GM18505 (cell line): ENCODE results near the gene NCKAP5.

Experiments
- ATAC-seq: cut with Tn5 transposase; IDR thresholded peaks from one replicate; pipeline ENCODE4 v1.9.1; 2021; ENCODE audit not compliant: unreplicated experiment
- POLR2A ChIP-seq: IDR thresholded peaks from 4 replicates; pipeline ENCODE4 v1.6.1; 2011; ENCODE audit warnings: borderline replicate concordance; ENCODE audit not compliant: insufficient read depth, insufficient read length; ENCODE audit errors: extremely low read depth

The NCKAP5 gene

DNA sequence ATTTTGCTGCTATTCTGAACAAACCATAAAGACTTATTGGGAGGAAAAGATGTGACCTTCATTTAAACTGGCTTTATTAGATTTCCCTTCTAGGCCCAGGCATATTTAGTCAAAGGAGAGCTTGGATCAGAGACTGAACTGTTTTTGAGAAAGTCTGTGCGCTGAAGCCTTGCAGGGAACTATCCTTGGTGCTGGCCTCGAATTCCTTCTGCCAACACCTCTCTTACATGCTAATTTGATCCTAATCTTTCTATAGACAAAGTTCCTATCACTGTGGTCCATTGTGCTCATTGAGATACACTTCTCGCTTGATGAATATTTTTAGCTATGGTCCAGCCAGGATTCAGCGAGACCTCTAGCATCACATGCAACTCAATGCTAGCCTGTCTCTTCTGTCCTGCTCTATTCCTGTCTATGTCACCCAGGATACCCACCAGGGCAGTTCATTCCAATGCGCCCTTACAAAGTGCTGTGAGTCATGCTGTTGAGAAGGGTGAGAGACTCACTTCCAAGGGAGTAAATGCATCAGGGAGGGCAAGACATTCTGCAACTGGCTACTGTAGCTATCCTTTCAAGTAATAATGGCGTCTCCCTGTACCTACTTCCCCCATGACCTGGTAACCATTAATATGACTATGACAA lies 541.6 kb downstream of the NCKAP5 start:
- no peak for TF ChIP-seq POLR2A
- ATAC-seq, result no peak

DNA sequence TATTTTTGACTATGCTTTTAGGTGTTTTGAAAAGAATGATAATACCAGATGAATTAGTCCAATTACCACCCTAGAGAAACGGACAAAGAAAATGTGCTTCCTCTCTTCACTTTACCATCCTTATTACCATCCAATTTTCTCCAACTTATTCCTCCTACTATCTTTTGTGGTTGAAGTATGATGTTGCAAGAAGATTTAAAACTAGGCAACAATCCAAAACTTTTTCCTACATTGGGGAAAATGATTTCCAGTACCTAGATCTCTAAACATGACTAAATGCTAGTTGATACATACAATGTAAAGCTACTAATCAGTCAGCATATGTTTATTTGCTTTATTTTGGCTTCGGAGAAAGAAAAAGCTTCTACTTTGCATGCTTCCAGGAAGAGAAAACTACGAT lies 543.3 kb downstream of the NCKAP5 start:
- no peak for TF ChIP-seq POLR2A
- no peak for ATAC-seq

GRCh38 chr2:133012847-133013734 lies 555.2 kb downstream of the NCKAP5 start:
- no peak for ATAC-seq
- no peak for TF ChIP-seq POLR2A

DNA sequence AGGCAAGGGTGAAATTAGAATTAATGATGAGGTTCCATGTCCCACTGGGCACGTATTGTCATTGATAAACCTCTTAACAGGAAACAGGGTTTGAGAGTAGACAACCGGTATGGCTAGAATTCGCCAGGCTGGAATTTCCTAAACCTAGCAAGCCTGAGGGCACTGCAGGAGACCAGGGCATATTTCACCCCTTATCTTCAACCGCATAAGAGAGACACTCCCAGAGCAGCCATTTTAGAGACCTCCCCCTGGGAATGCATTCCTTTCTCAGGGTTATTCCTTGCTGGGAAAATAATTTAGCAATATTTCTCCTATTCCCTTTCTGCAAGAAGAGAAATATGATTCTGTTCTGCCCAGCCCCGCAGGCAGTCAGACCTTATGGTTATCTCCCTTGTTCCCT lies 563.6 kb downstream of the NCKAP5 start:
- TF ChIP-seq POLR2A, result no peak
- ATAC-seq, result no peak

DNA sequence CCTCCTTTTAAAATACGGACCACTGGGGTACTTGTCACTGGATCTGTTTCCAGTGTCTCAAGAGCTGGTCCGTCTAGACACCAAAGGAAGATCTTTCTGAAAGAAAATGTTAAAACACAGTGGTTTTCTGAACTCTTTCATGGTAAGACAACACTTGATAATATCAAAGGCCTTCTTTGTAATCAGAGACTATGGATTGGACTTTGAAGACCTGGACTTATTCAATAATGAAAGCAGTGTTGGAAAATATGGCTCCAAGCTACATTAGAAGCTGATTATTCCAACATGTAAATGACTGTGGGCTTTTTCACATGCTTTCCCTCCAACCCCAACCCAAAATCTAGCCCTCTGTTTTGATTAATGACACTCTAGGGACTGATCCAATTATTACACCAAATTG lies 568.8 kb downstream of the NCKAP5 start:
- no peak for ATAC-seq
- no peak for TF ChIP-seq POLR2A

GRCh38 chr2:132998221-132998620 lies 570.0 kb downstream of the NCKAP5 start:
- no peak for ATAC-seq
- no peak for TF ChIP-seq POLR2A

GRCh38 chr2:132991471-132992045 lies 576.7 kb downstream of the NCKAP5 start:
- no peak for TF ChIP-seq POLR2A
- no peak for ATAC-seq

DNA sequence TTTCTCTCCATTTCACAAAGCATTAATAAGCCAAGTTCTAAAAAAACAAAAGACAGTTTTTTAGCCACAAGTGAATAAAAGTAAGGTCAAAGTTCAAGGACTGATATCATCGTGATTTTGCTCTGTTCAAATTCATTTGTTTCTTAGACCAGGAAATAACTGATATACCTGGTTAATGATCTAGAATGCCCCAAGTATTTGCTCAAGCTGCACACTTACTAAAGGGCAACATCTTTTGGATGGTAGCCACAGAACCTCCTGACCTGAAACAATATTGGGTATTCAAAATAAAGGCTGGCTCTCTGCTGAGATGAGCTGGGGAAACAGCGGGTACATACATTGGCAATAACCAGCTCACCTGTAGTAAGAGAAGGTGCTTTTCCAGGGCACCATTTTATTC lies 583.5 kb downstream of the NCKAP5 start:
- no peak for TF ChIP-seq POLR2A

DNA sequence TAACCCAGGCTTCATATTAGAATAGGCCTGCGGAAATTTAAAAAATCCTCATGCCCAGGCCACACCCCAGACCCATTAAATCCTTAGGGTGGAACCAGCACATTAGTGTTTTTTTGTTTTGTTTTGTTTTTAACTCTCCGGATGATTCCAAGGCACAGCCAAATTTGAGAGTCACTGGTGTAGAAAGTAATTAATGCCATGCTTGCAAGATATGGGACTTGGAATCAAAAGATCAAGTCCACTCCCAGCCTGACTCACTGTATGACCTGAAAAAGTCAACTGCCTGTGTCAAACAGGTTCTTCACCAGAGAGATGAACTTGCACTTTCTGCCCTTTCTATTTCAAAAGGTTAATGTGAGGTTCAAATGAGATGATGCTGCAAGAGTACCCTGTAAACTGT lies 588.0 kb downstream of the NCKAP5 start:
- no peak for ATAC-seq
- TF ChIP-seq POLR2A, result no peak

More for the DNA sequence above, 583.5 kb downstream of the NCKAP5 start:
- ATAC-seq, result no peak

GRCh38 chr2:132979339-132980093 lies 588.7 kb downstream of the NCKAP5 start:
- ATAC-seq, result no peak

DNA sequence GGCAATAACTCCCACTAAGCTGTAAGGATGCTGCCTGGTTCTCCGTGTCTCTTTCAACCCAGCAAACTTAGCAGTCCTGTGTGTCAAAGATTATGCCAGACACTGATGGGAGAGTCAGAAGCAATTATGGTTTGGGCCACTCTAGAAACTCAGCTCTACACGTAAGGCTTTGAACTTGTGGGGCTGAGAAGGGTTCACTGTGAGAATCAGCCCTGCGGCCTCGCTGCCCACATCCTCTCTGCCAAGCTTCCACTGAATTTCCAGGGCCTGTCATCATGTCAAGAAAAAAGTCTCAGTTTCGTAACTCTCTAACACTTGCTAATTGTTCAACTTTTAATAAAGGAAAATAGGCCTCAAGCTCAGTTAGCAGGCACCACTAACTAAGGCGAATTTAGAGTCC lies 589.4 kb downstream of the NCKAP5 start:
- ATAC-seq, result no peak
- no peak for TF ChIP-seq POLR2A

More at GRCh38 chr2:132979339-132980093, 588.7 kb downstream of the NCKAP5 start:
- TF ChIP-seq POLR2A, result no peak

- no peak for ATAC-seq
These were observed 590.3 kb downstream of the NCKAP5 start for GRCh38 chr2:132977812-132978529.

More at GRCh38 chr2:132977812-132978529, 590.3 kb downstream of the NCKAP5 start:
- no peak for TF ChIP-seq POLR2A
